ENCODE data around the gene GALK1.

The GALK1 gene

GRCh38 chr17:75807861-75808260 is 42.9 kb upstream of the GALK1 start:
- H3K4me1 ChIP-seq (ENCODE audit: control insufficient read depth, low read length): no peaks in the 10 kb centered on the region
- no peaks in the 10 kb centered on the region for H3F3A ChIP-seq (ENCODE audit: control insufficient read depth, insufficient read depth)
- TF ChIP-seq, protein P1, sequence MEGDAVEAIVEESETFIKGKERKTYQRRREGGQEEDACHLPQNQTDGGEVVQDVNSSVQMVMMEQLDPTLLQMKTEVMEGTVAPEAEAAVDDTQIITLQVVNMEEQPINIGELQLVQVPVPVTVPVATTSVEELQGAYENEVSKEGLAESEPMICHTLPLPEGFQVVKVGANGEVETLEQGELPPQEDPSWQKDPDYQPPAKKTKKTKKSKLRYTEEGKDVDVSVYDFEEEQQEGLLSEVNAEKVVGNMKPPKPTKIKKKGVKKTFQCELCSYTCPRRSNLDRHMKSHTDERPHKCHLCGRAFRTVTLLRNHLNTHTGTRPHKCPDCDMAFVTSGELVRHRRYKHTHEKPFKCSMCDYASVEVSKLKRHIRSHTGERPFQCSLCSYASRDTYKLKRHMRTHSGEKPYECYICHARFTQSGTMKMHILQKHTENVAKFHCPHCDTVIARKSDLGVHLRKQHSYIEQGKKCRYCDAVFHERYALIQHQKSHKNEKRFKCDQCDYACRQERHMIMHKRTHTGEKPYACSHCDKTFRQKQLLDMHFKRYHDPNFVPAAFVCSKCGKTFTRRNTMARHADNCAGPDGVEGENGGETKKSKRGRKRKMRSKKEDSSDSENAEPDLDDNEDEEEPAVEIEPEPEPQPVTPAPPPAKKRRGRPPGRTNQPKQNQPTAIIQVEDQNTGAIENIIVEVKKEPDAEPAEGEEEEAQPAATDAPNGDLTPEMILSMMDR (IDR thresholded peaks at IDR 0.05; ENCODE audit: low read depth, low read length, poor library complexity, severe bottlenecking): no peak
- no peak for TF ChIP-seq EZH2phosphoT487 (IDR thresholded peaks at IDR 0.05; ENCODE audit: borderline replicate concordance, low read length)
- no peak overlapping the region for H3K4me3 ChIP-seq (ENCODE audit: low read length)
- peaks cover 17% of the 10 kb centered on the region for H3K79me2 ChIP-seq (ENCODE audit: control insufficient read depth, low read length)
- H3K9me2 ChIP-seq (replicated peaks; ENCODE audit: control insufficient read depth, low read length): no peaks in the 10 kb centered on the region
- H3K4me2 ChIP-seq (ENCODE audit: low read length): no peak overlapping the region
- no peaks in the 10 kb centered on the region for H3K27me3 ChIP-seq (ENCODE audit: control insufficient read depth, low read length)
- H4K20me1 ChIP-seq (ENCODE audit: control insufficient read depth, insufficient read depth, low read depth, low read length): no peaks in the 10 kb centered on the region
- no peaks in the 10 kb centered on the region for H3K9me3 ChIP-seq (ENCODE audit: control insufficient read depth, insufficient read depth, low read length)
- no peak overlapping the region for H3K27ac ChIP-seq (ENCODE audit: low read depth, low read length)
- H3K36me3 ChIP-seq (ENCODE audit: control insufficient read depth, low read length): peaks cover 35% of the 10 kb centered on the region

DNA sequence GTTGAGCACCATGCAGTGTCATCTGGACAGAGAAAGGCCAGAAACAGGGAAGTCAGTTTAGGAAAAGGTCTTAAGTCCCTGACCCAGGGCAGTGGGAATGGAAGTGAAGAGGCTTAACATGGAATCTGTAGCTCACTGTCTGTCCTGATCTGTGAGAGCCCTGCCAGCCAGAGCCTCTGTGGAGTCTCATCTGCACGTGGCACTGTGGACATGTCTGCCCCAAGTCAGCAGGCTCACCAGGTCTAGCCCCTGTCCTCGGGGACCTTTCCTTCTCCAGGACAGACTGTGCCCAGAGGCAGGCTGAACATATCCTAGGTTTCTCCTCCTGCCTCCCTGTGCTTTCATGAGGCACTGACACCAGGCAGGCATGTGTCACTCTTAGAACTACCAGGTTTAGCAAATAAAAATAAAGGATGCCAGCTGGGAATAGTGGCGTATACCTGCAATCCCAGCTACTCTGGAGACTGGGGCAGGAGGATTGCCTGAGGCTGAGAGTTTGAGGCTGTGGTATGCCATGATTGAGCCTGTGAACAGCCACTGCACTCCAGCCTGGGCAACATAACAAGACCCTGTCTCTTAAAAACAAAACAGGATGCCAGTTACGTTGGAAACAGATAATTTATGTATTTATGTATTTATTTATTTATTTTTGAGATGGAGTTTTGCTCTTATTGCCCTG is 42.0 kb upstream of the GALK1 start:
- no peaks in the 10 kb centered on the region for H3K4me1 ChIP-seq (ENCODE audit: control insufficient read depth, low read length)
- no peaks in the 10 kb centered on the region for H3K27me3 ChIP-seq (ENCODE audit: control insufficient read depth, low read length)
- H4K20me1 ChIP-seq (ENCODE audit: control insufficient read depth, insufficient read depth, low read depth, low read length): no peaks in the 10 kb centered on the region
- TF ChIP-seq EZH2phosphoT487 (IDR thresholded peaks at IDR 0.05; ENCODE audit: borderline replicate concordance, low read length): no peak
- TF ChIP-seq, protein P1 (IDR thresholded peaks at IDR 0.05; ENCODE audit: low read depth, low read length, poor library complexity, severe bottlenecking): no peak
- H3K9me3 ChIP-seq (ENCODE audit: control insufficient read depth, insufficient read depth, low read length): no peaks in the 10 kb centered on the region
- H3K4me2 ChIP-seq (ENCODE audit: low read length): no peak overlapping the region
- no peaks in the 10 kb centered on the region for H3K9me2 ChIP-seq (replicated peaks; ENCODE audit: control insufficient read depth, low read length)
- H3F3A ChIP-seq (ENCODE audit: control insufficient read depth, insufficient read depth): no peaks in the 10 kb centered on the region
- peaks cover 21% of the 10 kb centered on the region for H3K79me2 ChIP-seq (ENCODE audit: control insufficient read depth, low read length)
- peaks cover 29% of the 10 kb centered on the region for H3K36me3 ChIP-seq (ENCODE audit: control insufficient read depth, low read length)
- H3K4me3 ChIP-seq (ENCODE audit: low read length): no peak overlapping the region
- no peak overlapping the region for H3K27ac ChIP-seq (ENCODE audit: low read depth, low read length)

DNA sequence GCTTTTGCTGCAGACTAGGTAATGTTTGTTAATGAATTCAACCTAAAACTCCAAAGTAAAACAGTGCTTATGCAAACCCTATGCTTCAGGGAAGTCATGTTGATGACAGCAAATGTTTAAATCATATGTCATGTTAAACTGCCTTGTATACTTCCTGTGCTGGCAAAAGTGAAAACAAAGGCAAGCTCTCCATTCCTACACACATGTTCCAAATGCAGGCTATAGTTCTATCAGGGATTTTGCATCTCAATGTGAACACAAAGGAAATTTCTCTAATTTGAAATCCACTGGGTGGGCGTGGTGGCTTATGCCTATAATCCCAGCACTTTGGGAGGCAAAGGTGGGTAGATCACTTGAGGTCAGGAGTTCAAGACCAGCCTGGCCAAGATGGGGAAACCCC is 38.9 kb upstream of the GALK1 start:
- H3F3A ChIP-seq (ENCODE audit: control insufficient read depth, insufficient read depth): no peaks in the 10 kb centered on the region
- H4K20me1 ChIP-seq (ENCODE audit: control insufficient read depth, insufficient read depth, low read depth, low read length): no peaks in the 10 kb centered on the region
- TF ChIP-seq EZH2phosphoT487 (IDR thresholded peaks at IDR 0.05; ENCODE audit: borderline replicate concordance, low read length): no peak
- TF ChIP-seq, protein P1 (IDR thresholded peaks at IDR 0.05; ENCODE audit: low read depth, low read length, poor library complexity, severe bottlenecking): no peak
- no peaks in the 10 kb centered on the region for H3K27me3 ChIP-seq (ENCODE audit: control insufficient read depth, low read length)
- H3K4me1 ChIP-seq (ENCODE audit: control insufficient read depth, low read length): no peaks in the 10 kb centered on the region
- no peak overlapping the region for H3K27ac ChIP-seq (ENCODE audit: low read depth, low read length)
- H3K4me2 ChIP-seq (ENCODE audit: low read length): no peak overlapping the region
- H3K9me3 ChIP-seq (ENCODE audit: control insufficient read depth, insufficient read depth, low read length): no peaks in the 10 kb centered on the region
- H3K4me3 ChIP-seq (ENCODE audit: low read length): no peak overlapping the region
- H3K79me2 ChIP-seq (ENCODE audit: control insufficient read depth, low read length): peaks cover 27% of the 10 kb centered on the region
- peaks cover 24% of the 10 kb centered on the region for H3K36me3 ChIP-seq (ENCODE audit: control insufficient read depth, low read length)
- no peaks in the 10 kb centered on the region for H3K9me2 ChIP-seq (replicated peaks; ENCODE audit: control insufficient read depth, low read length)

Data from DOHH2 (cell line).